SK-N-MC (cell line): ENCODE data around the gene UBE2G2.

Experiments
- EZH2 ChIP-seq: fragments of 200-600 bp; sonication (generic); IDR thresholded peaks from one replicate; pipeline ENCODE4 v1.6.1; 2017; ENCODE audit warnings: antibody characterized with exemption
- FOXP2 ChIP-seq: optimal IDR thresholded peaks from 2 replicates; pipeline ENCODE3; 2011; ENCODE audit warnings: mild to moderate bottlenecking, moderate library complexity; ENCODE audit not compliant: insufficient read depth; ENCODE audit errors: extremely low read length, control extremely low read depth

DNA sequence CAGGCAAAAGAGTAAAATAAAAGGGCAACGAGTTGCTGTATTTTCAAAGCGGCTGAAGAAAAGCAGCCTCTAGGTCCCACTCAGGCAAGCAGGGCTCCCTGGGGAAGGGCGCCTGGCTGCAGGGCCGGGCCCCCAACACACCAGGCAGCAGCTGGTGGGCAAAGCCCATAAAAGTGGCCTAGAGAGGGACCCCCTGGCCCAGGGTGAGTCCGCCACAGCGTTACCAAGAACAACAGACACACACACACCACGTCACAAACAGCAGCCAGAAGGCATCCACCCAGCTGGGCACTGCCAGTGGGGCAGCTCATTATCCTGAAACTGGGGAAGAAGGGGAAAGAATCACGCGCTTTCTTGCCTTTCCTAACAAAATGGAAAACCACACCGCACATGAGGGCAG, 11.5 kb upstream of the UBE2G2 start:
- TF ChIP-seq EZH2 (no peak), FOXP2 (no peak)
